Measurements from ENCODE around the gene WDFY1.

Gene WDFY1

GRCh38 chr2:223956300-223956699 is 11.2 kb upstream of the WDFY1 start:
- no peak for DNase-seq (ENCODE audit: low read depth)
- no peak for TF ChIP-seq MAX (IDR thresholded peaks at IDR 0.05; ENCODE audit: low read depth, low read length)
- no peak for TF ChIP-seq MYC (IDR thresholded peaks at IDR 0.05; ENCODE audit: low read depth, low read length)
- TF ChIP-seq, protein P1, sequence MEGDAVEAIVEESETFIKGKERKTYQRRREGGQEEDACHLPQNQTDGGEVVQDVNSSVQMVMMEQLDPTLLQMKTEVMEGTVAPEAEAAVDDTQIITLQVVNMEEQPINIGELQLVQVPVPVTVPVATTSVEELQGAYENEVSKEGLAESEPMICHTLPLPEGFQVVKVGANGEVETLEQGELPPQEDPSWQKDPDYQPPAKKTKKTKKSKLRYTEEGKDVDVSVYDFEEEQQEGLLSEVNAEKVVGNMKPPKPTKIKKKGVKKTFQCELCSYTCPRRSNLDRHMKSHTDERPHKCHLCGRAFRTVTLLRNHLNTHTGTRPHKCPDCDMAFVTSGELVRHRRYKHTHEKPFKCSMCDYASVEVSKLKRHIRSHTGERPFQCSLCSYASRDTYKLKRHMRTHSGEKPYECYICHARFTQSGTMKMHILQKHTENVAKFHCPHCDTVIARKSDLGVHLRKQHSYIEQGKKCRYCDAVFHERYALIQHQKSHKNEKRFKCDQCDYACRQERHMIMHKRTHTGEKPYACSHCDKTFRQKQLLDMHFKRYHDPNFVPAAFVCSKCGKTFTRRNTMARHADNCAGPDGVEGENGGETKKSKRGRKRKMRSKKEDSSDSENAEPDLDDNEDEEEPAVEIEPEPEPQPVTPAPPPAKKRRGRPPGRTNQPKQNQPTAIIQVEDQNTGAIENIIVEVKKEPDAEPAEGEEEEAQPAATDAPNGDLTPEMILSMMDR (IDR thresholded peaks at IDR 0.05; ENCODE audit: low read depth, low read length) = no peak
- no peak for TF ChIP-seq POLR2A (IDR thresholded peaks at IDR 0.05; ENCODE audit: extremely low read depth, insufficient read length)
- H3K4me3 ChIP-seq (ENCODE audit: low read depth, low read length) = no peak overlapping the region

DNA sequence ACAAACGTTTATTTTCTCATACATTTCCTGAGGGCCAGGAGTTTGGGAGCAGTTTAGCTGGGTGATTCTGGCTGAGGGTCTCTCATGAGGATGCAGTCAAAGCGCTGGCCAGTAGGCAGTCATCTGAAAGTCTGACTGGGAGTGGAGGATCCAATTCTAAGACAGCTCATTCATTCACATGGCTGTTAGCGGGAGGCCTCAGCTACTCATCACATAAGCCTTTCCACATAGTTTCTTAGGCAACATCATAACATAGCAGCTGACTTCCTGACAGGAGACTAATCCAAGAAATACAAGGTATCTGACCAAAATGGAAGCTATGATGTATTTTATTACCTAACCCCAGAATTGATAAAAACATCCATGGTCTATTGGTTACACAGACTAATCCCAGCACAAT is 9.3 kb upstream of the WDFY1 start:
- H3K4me3 ChIP-seq (ENCODE audit: low read depth, low read length) = no peak overlapping the region
- DNase-seq (ENCODE audit: low read depth) = peak; percentile 23
- TF ChIP-seq, protein P1 (IDR thresholded peaks at IDR 0.05; ENCODE audit: low read depth, low read length) = no peak
- TF ChIP-seq POLR2A (IDR thresholded peaks at IDR 0.05; ENCODE audit: extremely low read depth, insufficient read length) = no peak
- no peak for TF ChIP-seq MAX (IDR thresholded peaks at IDR 0.05; ENCODE audit: low read depth, low read length)
- TF ChIP-seq MYC (IDR thresholded peaks at IDR 0.05; ENCODE audit: low read depth, low read length) = no peak

DNA sequence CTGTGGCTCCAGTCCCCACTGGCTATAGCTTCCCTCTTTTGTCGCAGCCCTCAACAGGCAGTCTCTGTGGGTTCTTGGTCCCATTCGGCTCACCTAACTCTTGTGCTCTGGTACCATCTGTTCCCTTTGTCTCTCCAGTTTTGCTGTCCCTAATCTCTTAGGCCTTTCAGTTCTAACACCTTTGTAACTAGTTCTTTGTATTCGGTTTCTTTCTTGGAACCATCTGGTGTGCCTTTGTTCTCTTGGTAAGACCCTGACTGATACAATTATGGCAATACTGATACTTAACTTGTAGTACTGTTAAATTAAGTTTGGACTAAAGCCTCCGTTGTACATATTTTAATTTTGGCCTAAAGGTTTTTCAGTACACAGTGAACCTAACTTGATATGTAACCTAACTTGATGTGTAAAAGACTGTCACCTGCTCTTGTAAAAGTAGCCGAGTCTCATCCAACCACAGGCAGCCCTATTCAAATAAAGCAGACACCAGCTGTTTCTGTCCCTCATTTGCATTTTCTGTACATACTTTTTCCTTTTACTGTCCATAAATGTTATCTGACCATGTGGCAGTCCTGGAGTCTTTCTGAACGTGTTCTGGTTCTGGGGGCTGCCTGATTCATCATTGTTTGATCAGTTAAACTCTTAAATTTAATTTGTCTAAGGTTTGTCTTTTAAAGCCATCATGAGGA is 7.3 kb upstream of the WDFY1 start:
- DNase-seq (ENCODE audit: low read depth) = no peak
- no peak overlapping the region for H3K4me3 ChIP-seq (ENCODE audit: low read depth, low read length)
- TF ChIP-seq MAX (IDR thresholded peaks at IDR 0.05; ENCODE audit: low read depth, low read length) (no peak), MYC (IDR thresholded peaks at IDR 0.05; ENCODE audit: low read depth, low read length) (no peak), POLR2A (IDR thresholded peaks at IDR 0.05; ENCODE audit: extremely low read depth, insufficient read length) (no peak)
- TF ChIP-seq, protein P1 (IDR thresholded peaks at IDR 0.05; ENCODE audit: low read depth, low read length) = no peak

DNA sequence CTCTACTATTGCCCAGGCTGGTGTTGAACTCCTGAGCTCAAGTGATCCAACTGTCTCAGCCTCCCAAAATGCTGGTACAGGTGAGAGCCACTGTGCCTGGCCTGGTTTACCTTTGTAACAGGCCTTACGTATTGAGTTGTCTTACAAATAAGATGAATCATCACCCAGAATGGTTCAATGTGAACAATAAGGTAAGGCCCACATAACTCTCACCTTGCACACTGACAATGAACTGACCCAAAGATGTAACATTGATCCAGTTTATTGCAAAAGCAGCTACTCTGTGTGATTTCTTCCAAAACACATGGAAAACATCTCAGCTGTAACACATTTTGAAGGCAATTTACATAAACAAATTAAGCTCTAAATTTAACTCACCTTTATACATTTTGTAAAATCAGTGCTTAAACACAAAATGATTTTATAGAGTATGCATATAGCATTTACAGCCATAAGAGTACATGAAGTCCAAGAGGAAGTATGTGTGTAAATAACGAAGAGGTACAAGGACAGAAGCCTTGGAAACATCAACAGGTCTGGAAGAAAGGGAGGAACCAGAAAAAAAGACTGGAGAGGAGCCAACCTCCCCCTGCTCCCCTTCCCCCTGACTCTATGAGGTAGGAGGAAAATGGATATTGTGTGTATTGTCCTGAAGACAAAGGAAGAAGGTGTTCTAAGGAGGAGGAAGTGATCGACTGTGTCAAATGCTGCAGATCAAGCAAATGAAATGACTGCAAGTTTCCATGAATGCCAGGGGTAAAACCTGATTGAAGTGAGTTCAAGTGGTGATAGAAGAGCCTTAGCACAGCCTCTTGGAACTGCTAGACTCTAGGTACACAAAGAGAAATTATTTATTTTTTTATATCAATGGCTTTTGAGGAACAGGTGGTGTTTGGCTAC is 5.6 kb upstream of the WDFY1 start:
- H3K4me3 ChIP-seq (ENCODE audit: low read depth, low read length) = no peak overlapping the region
- TF ChIP-seq MYC (IDR thresholded peaks at IDR 0.05; ENCODE audit: low read depth, low read length) (no peak), POLR2A (IDR thresholded peaks at IDR 0.05; ENCODE audit: extremely low read depth, insufficient read length) (no peak), MAX (IDR thresholded peaks at IDR 0.05; ENCODE audit: low read depth, low read length) (no peak)
- TF ChIP-seq, protein P1 (IDR thresholded peaks at IDR 0.05; ENCODE audit: low read depth, low read length) = no peak
- no peak for DNase-seq (ENCODE audit: low read depth)

GRCh38 chr2:223949241-223949840 is 4.2 kb upstream of the WDFY1 start:
- H3K4me3 ChIP-seq (ENCODE audit: low read depth, low read length) = no peak overlapping the region
- DNase-seq (ENCODE audit: low read depth) = peak; percentile 37
- TF ChIP-seq POLR2A (IDR thresholded peaks at IDR 0.05; ENCODE audit: extremely low read depth, insufficient read length) = no peak
- TF ChIP-seq MYC (IDR thresholded peaks at IDR 0.05; ENCODE audit: low read depth, low read length) = no peak
- TF ChIP-seq, protein P1 (IDR thresholded peaks at IDR 0.05; ENCODE audit: low read depth, low read length) = no peak
- TF ChIP-seq MAX (IDR thresholded peaks at IDR 0.05; ENCODE audit: low read depth, low read length) = no peak

Data from NB4 (cell line).